Erythroblast (primary cell): ENCODE measurements around the gene GABBR1.

Source experiments
- GATA1 ChIP-seq: IDR thresholded peaks from 2 replicates; pipeline ENCODE4 v1.6.1; 2011; ENCODE audit warnings: low read depth, mild to moderate bottlenecking, control low read depth, low read length, moderate library complexity
- POLR2A ChIP-seq: IDR thresholded peaks from 2 replicates; pipeline ENCODE4 v1.6.1; 2011; ENCODE audit warnings: mild to moderate bottlenecking, low read length

GRCh38 chr6:29531668-29532067 is 101.3 kb downstream of the GABBR1 start:
- TF ChIP-seq POLR2A (no peak), GATA1 (no peak)
